Parathyroid adenoma (tissue), 2 donors: Measurements from ENCODE around the gene CCL5.

ENCODE experiments used
- H2AFZ ChIP-seq: fragments of 300-600 bp; sonication (generic); one replicate; pipeline ENCODE4 v1.7.0; 2017; ENCODE audit warnings: antibody characterized with exemption, mild to moderate bottlenecking
- H3K27ac ChIP-seq: fragments of 300-600 bp; sonication (generic); one replicate; pipeline ENCODE4 v1.7.0; 2017
- H3K27me3 ChIP-seq: fragments of 300-600 bp; sonication (generic); one replicate; pipeline ENCODE4 v1.7.0; 2017; ENCODE audit warnings: low read length; ENCODE audit not compliant: control insufficient read depth, insufficient read depth
- H3K36me3 ChIP-seq: fragments of 300-600 bp; sonication (generic); one replicate; pipeline ENCODE4 v1.7.0; 2017; ENCODE audit warnings: low read length; ENCODE audit not compliant: control insufficient read depth, insufficient read depth
- H3K4me1 ChIP-seq: fragments of 300-600 bp; sonication (generic); one replicate; pipeline ENCODE4 v1.7.0; 2017; ENCODE audit warnings: control low read depth
- H3K4me2 ChIP-seq: fragments of 300-600 bp; sonication (generic); one replicate; pipeline ENCODE4 v1.7.0; 2017; ENCODE audit warnings: low read length
- H3K4me3 ChIP-seq: fragments of 300-600 bp; sonication (generic); one replicate; pipeline ENCODE4 v1.7.0; 2017; ENCODE audit warnings: low read depth, low read length
- H3K79me2 ChIP-seq: fragments of 300-600 bp; sonication (generic); one replicate; pipeline ENCODE4 v1.7.0; 2017; ENCODE audit warnings: control low read depth
- H3K9ac ChIP-seq: fragments of 300-600 bp; sonication (generic); one replicate; pipeline ENCODE4 v1.7.0; 2017; ENCODE audit warnings: mild to moderate bottlenecking
- H3K9me3 ChIP-seq: fragments of 300-600 bp; sonication (generic); one replicate; pipeline ENCODE4 v1.7.0; 2017; ENCODE audit warnings: low read length; ENCODE audit not compliant: control insufficient read depth
- CTCF ChIP-seq: fragments of 300-600 bp; sonication (generic); IDR thresholded peaks from one replicate; pipeline ENCODE4 v1.7.0; 2017; ENCODE audit warnings: antibody characterized with exemption, mild to moderate bottlenecking
- donor health status: primary hyperparathyroidism.

The CCL5 gene

GRCh38 chr17:35870906-35871819 is 9.0 kb downstream of the CCL5 start:
- H3K9ac ChIP-seq: no peak overlapping the region
- H3K4me3 ChIP-seq: no peak overlapping the region
- no peak for TF ChIP-seq CTCF
- no peak overlapping the region for H3K27ac ChIP-seq
- no peaks in the 10 kb centered on the region for H3K79me2 ChIP-seq
- no peaks in the 10 kb centered on the region for H3K27me3 ChIP-seq
- no peaks in the 10 kb centered on the region for H3K9me3 ChIP-seq
- H3K4me1 ChIP-seq: no peaks in the 10 kb centered on the region
- H2AFZ ChIP-seq: no peak overlapping the region
- no peak overlapping the region for H3K4me2 ChIP-seq
- H3K36me3 ChIP-seq: no peaks in the 10 kb centered on the region

- H3K4me2 ChIP-seq: no peak within 1 kb of the TSS
- no peaks in the 10 kb centered on the region for H3K79me2 ChIP-seq
- no peak within 1 kb of the TSS for H3K9ac ChIP-seq
- TF ChIP-seq CTCF: no peak
- no peaks in the 10 kb centered on the region for H3K27me3 ChIP-seq
- H3K36me3 ChIP-seq: no peaks in the 10 kb centered on the region
- no peak within 1 kb of the TSS for H3K27ac ChIP-seq
- H3K9me3 ChIP-seq: no peaks in the 10 kb centered on the region
- no peak within 1 kb of the TSS for H2AFZ ChIP-seq
- no peak within 1 kb of the TSS for H3K4me3 ChIP-seq
- no peaks in the 10 kb centered on the region for H3K4me1 ChIP-seq
These were observed 11.4 kb downstream of the CCL5 start, which contains the start of gene HEATR9 for GRCh38 chr17:35868737-35869136. HEATR9 (minus strand) TSS chr17:35868891; CDS start chr17:35868742, 149 bp downstream.

- Histone ChIP-seq H3K4me2 (no peak overlapping the region), H2AFZ (no peak overlapping the region), H3K4me3 (no peak overlapping the region), H3K79me2 (no peaks in the 10 kb centered on the region), H3K36me3 (no peaks in the 10 kb centered on the region), H3K9me3 (no peaks in the 10 kb centered on the region), H3K4me1 (no peaks in the 10 kb centered on the region), H3K27ac (no peak overlapping the region), H3K27me3 (no peaks in the 10 kb centered on the region), H3K9ac (no peak overlapping the region)
- TF ChIP-seq CTCF: no peak
These were observed 12.6 kb downstream of the CCL5 start for GRCh38 chr17:35867574-35867973.

- Histone ChIP-seq H3K27ac (no peak overlapping the region), H3K4me3 (no peak overlapping the region), H2AFZ (no peak overlapping the region), H3K9me3 (no peaks in the 10 kb centered on the region), H3K4me1 (no peaks in the 10 kb centered on the region), H3K4me2 (no peak overlapping the region), H3K79me2 (no peaks in the 10 kb centered on the region), H3K27me3 (no peaks in the 10 kb centered on the region), H3K9ac (no peak overlapping the region), H3K36me3 (no peaks in the 10 kb centered on the region)
- TF ChIP-seq CTCF: no peak
These were observed 13.7 kb downstream of the CCL5 start for GRCh38 chr17:35866341-35866950.
